BJ (cell line): Measurements from ENCODE around the gene C5orf63. TPM values are rescaled to one million over a fixed set of nuclear protein-coding genes. Genes with fewer than 3 reads are reported as not detected.

Experiments used
- CTCF ChIA-PET: fragments of 350-600 bp; formaldehyde crosslinking; extraction: SDS; loops from one replicate; lab custom pipeline; 2021; ENCODE audit warnings: antibody characterized with exemption, inconsistent platforms; lab: Yijun Ruan, JAX
- POLR2A ChIA-PET: fragments of 300-600 bp; sonication (Branson Sonifier 250); formaldehyde crosslinking; extraction: SDS; loops from one replicate; lab custom pipeline; 2021; ENCODE audit warnings: antibody characterized with exemption; lab: Charles Lee
- DNase-seq: peaks from one replicate; pipeline ENCODE4 v3.0.0-alpha.2; 2011; ENCODE audit warnings: low read depth
- H3K27me3 ChIP-seq: 2 replicates; pipeline ENCODE4 v1.6.0; 2011; ENCODE audit warnings: low read length; ENCODE audit not compliant: control insufficient read depth, insufficient read depth
- H3K36me3 ChIP-seq: 2 replicates; pipeline ENCODE4 v1.5.1; 2011; ENCODE audit warnings: low read length; ENCODE audit not compliant: control insufficient read depth, insufficient read depth
- H3K4me3 ChIP-seq: 2 replicates; pipeline ENCODE4 v1.5.1; 2011; ENCODE audit warnings: low read depth, mild to moderate bottlenecking, control low read depth, low read length
- polyA plus RNA-seq: library from polyadenylated mRNA; depleted of rRNA; stranded (reverse); fragments of >200 nt; gene quantifications from 2 replicates; pipeline ENCODE4 v1.2.3, GENCODE V29; 2011
- TF ChIP-seq, protein P1 (sequence below): IDR thresholded peaks from 2 replicates; pipeline ENCODE4 v1.5.1; 2011; ENCODE audit warnings: low read depth, mild to moderate bottlenecking, control low read depth, inconsistent platforms, low read length, moderate library complexity; ENCODE audit not compliant: insufficient read depth

Gene C5orf63
- polyA plus RNA-seq, 1 experiment: 1.4 TPM

DNA sequence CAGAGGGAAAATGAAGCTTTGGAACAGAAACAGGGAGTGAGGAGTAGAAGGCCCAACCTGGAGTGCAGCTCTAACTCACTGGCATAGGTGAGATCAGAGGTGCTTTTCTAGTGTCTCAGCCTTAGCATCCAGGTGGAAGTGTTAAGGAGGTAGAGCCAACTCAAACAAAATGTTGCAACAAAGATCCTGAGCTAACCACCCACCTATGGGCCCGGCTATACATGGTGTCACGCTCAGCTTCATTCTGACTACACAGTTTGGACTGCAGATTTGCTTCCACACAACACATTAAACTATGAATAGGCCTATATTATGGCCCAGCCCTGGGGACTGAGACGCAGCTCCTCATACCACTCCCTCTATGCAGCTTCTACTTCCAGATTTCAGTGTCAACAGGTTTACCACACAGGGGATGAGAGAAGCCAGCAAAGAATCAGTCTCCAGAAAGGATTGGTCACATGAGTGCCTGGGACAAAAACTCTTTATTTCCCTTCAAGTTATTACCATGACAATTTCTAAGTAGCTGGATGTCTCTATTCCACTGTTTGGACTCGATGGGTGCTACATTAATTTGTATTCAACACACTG, 9.0 kb downstream of the C5orf63 start:
- no peak for DNase-seq
- ChIA-PET POLR2A (no interaction called here), CTCF (interaction anchor here (1.0 to 1.3 kb wide), 2 partner anchors 9 to 14 kb away, joined by 3 to 4 read pairs; no protein-coding TSS in a partner anchor)
- no peaks in the 10 kb centered on the region for H3K27me3 ChIP-seq
- TF ChIP-seq, protein P1, sequence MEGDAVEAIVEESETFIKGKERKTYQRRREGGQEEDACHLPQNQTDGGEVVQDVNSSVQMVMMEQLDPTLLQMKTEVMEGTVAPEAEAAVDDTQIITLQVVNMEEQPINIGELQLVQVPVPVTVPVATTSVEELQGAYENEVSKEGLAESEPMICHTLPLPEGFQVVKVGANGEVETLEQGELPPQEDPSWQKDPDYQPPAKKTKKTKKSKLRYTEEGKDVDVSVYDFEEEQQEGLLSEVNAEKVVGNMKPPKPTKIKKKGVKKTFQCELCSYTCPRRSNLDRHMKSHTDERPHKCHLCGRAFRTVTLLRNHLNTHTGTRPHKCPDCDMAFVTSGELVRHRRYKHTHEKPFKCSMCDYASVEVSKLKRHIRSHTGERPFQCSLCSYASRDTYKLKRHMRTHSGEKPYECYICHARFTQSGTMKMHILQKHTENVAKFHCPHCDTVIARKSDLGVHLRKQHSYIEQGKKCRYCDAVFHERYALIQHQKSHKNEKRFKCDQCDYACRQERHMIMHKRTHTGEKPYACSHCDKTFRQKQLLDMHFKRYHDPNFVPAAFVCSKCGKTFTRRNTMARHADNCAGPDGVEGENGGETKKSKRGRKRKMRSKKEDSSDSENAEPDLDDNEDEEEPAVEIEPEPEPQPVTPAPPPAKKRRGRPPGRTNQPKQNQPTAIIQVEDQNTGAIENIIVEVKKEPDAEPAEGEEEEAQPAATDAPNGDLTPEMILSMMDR: no peak
- H3K36me3 ChIP-seq: no peaks in the 10 kb centered on the region
- no peak overlapping the region for H3K4me3 ChIP-seq

DNA sequence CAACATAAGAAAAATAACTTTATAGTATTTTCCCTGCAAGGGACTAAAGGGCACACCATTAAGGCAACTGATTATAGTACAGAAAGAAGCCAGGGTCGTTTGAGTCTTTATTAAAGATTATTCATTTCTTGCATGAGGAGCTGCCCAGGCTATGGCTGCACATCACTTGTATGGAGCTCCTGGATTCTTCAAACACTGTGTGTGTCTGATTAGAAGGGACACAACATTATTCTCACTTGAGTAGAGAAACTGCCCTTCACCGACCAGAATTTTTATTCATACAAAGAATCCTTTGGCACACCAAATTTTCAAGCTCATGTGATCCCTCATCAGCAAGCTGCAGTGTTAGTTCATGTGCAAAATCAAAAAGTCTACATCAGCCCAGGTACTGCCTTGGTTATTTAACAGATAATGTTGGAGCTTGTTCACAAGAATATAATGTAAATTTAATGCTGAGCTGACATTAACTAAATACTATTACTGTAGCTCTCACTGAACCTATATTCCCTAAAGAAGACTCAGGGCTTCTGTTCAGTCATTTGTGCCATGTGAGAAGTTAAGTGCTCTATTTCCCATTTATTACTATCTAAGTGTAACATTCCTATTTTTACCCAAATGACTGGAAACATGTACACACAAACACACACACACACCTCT, 9.9 kb downstream of the C5orf63 start:
- POLR2A ChIA-PET: no interaction called here
- no peak overlapping the region for H3K4me3 ChIP-seq
- no peaks in the 10 kb centered on the region for H3K36me3 ChIP-seq
- CTCF ChIA-PET: interaction anchor here (1.0 to 1.1 kb wide), 2 partner anchors 11 to 15 kb away, joined by 3 to 5 read pairs; no protein-coding TSS in a partner anchor
- no peaks in the 10 kb centered on the region for H3K27me3 ChIP-seq
- no peak for DNase-seq
- TF ChIP-seq, protein P1: no peak

DNA sequence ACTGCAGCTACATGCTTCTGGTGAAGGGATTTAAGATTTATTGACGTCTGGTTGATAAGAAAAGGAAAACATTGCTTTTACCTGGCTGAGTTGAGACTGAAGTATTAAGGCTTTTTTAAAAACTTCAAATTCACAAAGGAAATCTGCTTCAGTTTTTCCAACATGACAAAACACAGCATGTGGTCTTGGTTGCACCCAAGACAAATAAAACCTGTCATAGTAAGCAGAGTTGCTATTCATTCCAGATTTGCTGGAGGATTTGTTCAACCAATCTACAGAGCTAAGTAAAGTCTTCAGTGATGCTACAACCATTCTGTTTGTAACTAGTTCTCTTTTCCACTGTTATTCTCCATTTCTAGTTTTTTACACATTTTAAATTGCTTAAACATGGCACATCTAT, 11.3 kb downstream of the C5orf63 start:
- CTCF ChIA-PET: no interaction called here
- Histone ChIP-seq H3K27me3 (no peaks in the 10 kb centered on the region), H3K4me3 (no peak overlapping the region), H3K36me3 (no peaks in the 10 kb centered on the region)
- POLR2A ChIA-PET: no interaction called here
- DNase-seq: no peak
- TF ChIP-seq, protein P1: no peak

DNA sequence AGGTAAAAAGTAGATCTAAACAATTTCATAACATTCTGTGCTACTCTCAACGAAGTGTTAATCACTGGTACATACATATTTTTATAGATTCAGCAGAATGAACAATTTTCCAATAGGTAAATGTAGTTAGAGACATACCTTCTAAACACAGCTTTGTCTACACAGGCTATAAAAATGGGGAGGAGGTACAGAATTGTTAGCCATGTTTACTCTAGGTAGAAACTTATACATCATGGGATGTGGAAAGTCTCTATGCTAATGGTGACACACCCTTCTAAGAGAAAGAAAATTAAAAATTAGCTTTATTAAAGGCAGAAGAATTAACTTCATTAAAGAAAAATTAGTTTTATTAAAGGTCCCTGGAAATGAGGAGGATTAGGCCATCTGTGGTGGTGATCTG, 11.8 kb downstream of the C5orf63 start:
- TF ChIP-seq, protein P1: no peak
- CTCF ChIA-PET: no interaction called here
- H3K4me3 ChIP-seq: no peak overlapping the region
- no peak for DNase-seq
- no peaks in the 10 kb centered on the region for H3K36me3 ChIP-seq
- no peaks in the 10 kb centered on the region for H3K27me3 ChIP-seq
- POLR2A ChIA-PET: no interaction called here

DNA sequence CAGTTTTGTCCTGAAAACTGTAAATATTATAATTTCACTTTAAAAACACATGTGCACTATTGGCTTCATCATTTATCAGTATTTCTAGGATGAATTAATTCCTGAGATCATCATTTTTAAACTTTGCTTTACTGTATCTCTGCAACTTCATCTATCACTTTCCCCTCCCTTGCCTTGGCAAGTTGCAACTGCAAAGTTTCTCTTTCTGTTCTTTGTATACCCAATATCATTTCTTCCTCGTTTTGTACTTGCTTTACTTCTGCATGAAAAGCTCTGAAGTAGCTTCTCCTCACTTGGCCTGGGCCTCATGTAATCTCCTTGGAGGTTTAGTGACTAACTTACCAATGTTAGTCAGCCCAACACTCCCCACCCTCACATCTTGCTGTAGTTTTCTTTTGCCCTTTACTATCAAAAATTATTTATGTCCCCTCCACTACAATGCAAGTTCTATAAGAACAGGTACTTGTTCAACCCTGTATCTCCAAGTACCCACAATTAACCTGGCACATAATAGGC, 12.8 kb downstream of the C5orf63 start:
- ChIA-PET POLR2A (no interaction called here), CTCF (interaction anchor here (1.0 to 1.3 kb wide), 2 partner anchors 12 to 29 kb away, joined by 3 to 4 read pairs; no protein-coding TSS in a partner anchor)
- no peak for DNase-seq
- Histone ChIP-seq H3K4me3 (no peak overlapping the region), H3K27me3 (no peaks in the 10 kb centered on the region), H3K36me3 (no peaks in the 10 kb centered on the region)
- TF ChIP-seq, protein P1: no peak
